Measurements from ENCODE around the gene DDX39B.

The DDX39B gene

DNA sequence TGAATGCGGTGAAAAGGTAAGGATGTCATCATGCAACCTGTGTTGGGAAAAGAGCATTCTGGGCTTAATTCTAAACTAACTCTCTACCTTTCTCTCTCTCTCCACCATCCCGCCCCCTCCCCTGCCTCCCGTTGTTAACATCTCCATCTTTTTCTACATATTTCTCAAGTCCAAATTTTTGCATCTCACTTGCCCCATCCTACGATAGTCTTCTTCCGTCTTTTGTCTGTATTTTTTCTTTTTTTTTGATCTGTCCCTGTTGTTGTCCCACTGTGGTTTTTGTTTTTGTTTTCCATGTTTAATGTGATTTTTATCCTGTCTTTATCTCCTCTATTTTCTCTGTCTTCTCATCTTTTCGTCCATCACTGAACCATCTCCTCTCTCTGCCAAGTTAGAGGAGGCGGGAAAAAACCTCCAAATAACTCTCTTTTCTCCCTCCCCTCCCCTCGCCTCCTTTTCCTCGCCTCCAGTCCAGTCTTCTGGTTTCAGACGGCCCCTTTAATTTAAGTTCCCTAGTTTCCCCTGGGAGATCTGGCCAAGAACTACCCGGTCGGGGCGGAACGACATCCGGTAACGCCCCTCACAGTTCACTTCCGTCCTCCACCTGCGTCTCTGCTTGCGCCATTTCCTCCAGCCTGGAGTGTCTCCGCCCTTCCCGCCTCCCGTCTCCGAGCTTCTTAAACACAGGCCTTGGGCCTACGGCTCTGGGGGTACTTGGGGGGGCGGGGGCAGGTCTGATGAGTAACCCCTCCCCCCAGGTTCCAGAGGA is 5.3 kb upstream of the DDX39B start, which contains the start of gene NFKBIL1:
Gene NFKBIL1, plus strand, starts transcription at position 651 of the 769 bp plus-strand sequence. Its CDS starts 87 bp downstream, at position 738.
- peak; percentile 81 for DNase-seq

GRCh38 chr6:31546339-31546957 is 4.6 kb upstream of the DDX39B start, which contains the start of gene ATP6V1G2:
Gene ATP6V1G2 (minus strand): TSS chr6:31546608. CDS start chr6:31546559, 49 bp downstream.
- DNase-seq = peak; percentile 75

DNA sequence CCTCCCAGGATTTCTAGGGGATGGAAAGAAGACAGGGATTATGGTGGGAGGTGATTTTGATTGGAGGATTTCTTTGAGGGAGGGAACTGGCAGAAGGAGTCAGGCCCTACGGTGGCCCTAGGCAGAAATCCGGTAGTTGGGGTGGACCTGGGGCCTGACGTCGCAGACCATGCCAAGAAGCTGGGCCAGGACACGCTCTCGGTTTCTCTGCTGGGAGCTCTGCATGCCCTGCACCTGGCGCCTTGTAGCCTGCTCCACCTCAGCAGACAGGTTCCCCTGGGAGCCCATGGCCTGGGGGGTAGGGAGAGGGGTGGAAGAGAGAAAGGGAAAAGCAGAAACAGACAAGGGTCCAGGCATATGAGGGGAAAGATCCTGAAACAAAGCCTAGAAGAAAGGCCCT is 3.5 kb upstream of the DDX39B start:
- no peak for DNase-seq

GRCh38 chr6:31544676-31545075 is 2.9 kb upstream of the DDX39B start:
- DNase-seq = no peak

GRCh38 chr6:31543639-31544038 is 1.8 kb upstream of the DDX39B start:
- no peak for DNase-seq

- DNase-seq = peak; percentile 72
Observed at GRCh38 chr6:31541059-31541657, 645 bp downstream of the DDX39B start.

DNA sequence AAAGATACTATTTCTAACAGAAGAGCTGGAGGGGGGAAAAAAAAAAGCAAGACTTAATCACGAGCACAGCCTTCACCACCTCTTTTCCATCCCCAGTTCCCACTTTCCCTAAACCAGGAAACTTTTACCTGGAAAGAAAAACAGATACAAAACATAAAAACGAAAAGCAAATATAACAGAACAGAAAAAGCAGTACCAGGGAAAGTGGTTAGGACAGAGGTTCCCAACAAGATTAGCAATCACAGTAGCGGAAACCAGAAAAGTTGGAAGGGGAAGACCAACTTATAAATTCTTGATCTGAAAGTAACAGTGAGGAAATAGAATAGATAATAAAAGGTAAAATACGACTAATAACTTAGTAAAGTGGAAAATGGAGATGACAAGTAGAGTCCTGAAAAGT is 1.2 kb downstream of the DDX39B start:
- no peak for DNase-seq

DNA sequence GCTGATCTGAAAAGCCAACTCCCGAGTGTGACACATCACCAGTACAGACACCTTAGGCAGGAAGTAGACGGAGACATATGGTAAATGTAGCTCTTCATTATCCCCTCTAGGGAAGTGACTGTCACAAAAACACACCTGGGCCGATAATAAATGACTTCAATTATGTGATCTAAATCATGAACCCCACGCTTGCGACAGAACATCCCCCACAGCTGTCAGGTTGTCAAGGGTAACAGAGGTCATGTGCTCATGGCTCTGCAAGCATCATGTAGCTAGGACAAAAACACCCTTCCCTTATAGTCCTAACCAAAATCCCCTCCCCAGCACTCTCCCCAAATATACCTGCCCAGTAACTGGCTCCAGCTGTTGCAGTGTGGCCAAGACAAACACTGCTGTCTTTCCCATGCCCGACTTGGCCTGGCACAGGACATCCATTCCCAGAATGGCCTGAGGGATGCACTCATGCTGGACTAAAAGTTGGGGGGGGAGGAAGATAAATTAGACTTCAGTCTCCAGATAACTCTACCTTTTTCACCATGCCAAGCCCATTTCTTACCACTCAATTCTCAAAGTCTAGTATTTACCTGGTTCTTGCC is 2.9 kb downstream of the DDX39B start:
- no peak for DNase-seq

- no peak for DNase-seq
Observed at GRCh38 chr6:31535538-31536324, 6.1 kb downstream of the DDX39B start.

- DNase-seq = no peak
Observed at GRCh38 chr6:31534521-31535040, 7.2 kb downstream of the DDX39B start.

- DNase-seq = no peak
Observed at GRCh38 chr6:31534011-31534410, 7.8 kb downstream of the DDX39B start.

- DNase-seq = no peak
Observed at GRCh38 chr6:31533455-31533841, 8.4 kb downstream of the DDX39B start.

- no peak for DNase-seq
Observed at GRCh38 chr6:31532644-31533454, 9.0 kb downstream of the DDX39B start.

GRCh38 chr6:31531771-31532643 is 9.8 kb downstream of the DDX39B start:
- no peak for DNase-seq

GRCh38 chr6:31531162-31531561 is 10.6 kb downstream of the DDX39B start:
- no peak for DNase-seq

DNA sequence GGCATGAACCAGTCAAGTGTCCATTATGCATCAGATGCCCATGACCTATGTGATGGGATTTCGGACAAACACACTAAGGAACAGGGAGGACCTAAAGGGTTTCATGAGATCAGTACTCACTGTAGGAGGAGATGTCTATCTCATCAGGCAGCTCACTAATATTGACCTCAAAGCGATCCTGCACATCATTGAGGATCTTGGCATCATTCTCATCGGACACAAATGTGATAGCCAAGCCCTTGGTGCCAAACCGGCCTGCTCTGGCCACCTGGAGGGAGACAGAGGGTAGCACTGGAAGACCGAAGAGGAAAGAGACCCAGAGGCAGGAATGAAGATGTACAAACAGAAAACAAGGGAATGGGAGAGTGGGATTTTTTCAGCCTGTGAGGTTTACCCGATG is 11.1 kb downstream of the DDX39B start:
- DNase-seq = no peak

DNA sequence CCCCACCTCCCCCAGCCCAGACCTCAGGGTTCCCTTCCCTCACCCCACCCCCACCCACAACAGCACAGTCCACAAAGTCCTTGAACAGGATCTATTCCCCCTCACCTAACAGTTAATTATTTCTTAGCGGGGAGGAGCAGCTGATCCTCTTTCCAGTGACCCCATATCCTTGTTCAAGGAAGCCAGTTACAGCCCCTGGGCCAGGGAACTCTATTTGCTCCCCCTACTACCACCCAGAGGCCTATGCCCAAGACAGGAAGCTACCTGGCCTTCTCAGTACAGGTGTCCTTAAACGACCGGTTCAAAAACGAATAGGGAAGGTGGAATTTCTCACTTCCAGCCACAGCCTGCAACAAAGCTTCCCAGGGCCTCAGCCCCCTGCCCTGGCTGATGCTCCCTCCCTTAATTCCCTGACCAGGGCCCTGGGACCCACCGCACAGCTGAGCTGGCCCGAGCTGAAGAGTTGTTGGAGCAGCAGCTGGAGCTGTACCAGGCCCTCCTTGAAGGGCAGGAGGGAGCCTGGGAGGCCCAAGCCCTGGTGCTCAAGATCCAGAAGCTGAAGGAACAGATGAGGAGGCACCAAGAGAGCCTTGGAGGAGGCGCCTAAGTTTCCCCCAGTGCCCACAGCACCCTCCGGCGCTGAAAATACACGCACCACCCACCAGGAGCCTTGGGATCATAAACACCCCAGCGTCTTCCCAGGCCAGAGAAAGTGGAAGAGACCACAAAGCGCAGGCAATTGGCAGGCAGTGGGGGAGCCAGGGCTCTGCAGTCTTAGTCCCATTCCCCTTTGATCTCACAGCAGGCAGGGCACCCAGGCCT is 12.3 kb downstream of the DDX39B start:
- no peak for DNase-seq

DNA sequence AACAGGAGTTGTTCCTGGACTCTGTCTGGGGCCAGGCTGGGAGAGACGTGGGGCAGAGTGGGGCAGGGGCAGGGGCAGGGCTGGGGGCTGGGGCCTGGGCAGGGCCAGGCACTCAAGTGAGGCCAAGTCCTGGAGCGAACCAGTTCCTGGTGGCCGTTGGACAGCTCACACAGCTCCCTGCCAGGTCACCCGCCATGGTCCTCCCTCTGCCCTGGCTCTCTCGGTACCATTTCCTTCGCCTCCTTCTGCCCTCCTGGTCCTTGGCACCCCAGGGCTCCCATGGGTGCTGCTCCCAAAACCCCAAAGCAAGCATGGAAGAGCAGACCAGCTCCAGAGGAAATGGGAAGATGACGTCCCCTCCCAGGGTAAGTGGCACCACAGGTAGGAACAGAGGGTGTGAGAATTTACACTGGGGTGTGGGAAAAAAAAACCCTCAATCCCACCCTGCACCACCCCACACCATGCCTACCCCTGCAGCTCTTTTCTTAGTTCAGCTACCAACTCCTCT is 12.9 kb downstream of the DDX39B start, which contains the start of gene MCCD1:
Gene MCCD1, plus strand, starts transcription at position 142 of the 508 bp plus-strand sequence. Its CDS starts 53 bp downstream, at position 195.
- DNase-seq = no peak

GRCh38 chr6:31528307-31528777 is 13.5 kb downstream of the DDX39B start:
- DNase-seq = no peak
